ENCODE results near the gene TAS2R20.
"Not testable (repeated sequence)": the region's sequence is repeated elsewhere in the genome, so short reads cannot be mapped to it uniquely, and the experiment has no call there.

The TAS2R20 gene

GRCh38 chr12:10998204-10998603 is at the start of gene TAS2R20:
Gene TAS2R20 (minus strand): TSS chr12:10998304. CDS start chr12:10997875, 429 bp downstream.
- no peaks in the 10 kb centered on the region for H3K4me1 ChIP-seq (ENCODE audit: control insufficient read depth, insufficient read depth, low read length)
- no peak within 1 kb of the TSS for H3K27ac ChIP-seq (ENCODE audit: extremely low read depth, low read depth, low read length)
- H3K36me3 ChIP-seq (ENCODE audit: control insufficient read depth in 2 of 2, insufficient read depth in 1 of 2, low read length in 2 of 2) = peaks cover 0 to 3% of the 10 kb centered on the region in 2 experiments; a peak in 2 of 3 replicates
- CTCF ChIA-PET = no interaction called here
- POLR2A ChIA-PET = no interaction called here
- TF ChIP-seq SP3 (tag by site-specific recombination; IDR thresholded peaks at IDR 0.05) (no peak), IKZF3 (tag by site-specific recombination; IDR thresholded peaks at IDR 0.05) (no peak), ZNF138 (tag by site-specific recombination; IDR thresholded peaks at IDR 0.05; ENCODE audit: borderline replicate concordance) (no peak), GLIS1 (tag by site-specific recombination; IDR thresholded peaks at IDR 0.05) (no peak), ZBTB10 (tag by site-specific recombination; IDR thresholded peaks at IDR 0.05) (no peak), ZNF624 (tag by site-specific recombination; IDR thresholded peaks at IDR 0.05) (no peak), ZBTB49 (tag by site-specific recombination; IDR thresholded peaks at IDR 0.05; ENCODE audit: low read depth) (no peak), ZNF26 (tag by site-specific recombination; IDR thresholded peaks at IDR 0.05) (no peak), RBAK (tag by site-specific recombination; IDR thresholded peaks at IDR 0.05) (no peak), ZNF560 (tag by site-specific recombination; IDR thresholded peaks at IDR 0.05; ENCODE audit: borderline replicate concordance) (no peak), REPIN1 (tag by site-specific recombination; IDR thresholded peaks at IDR 0.05; ENCODE audit: low read depth) (no peak), ZNF350 (tag by site-specific recombination; IDR thresholded peaks at IDR 0.05) (no peak), ZBTB8A (tag by site-specific recombination; IDR thresholded peaks at IDR 0.05) (no peak), YY1 (tag by site-specific recombination; IDR thresholded peaks at IDR 0.05) (no peak), ZNF529 (tag by site-specific recombination; IDR thresholded peaks at IDR 0.05; ENCODE audit: insufficient replicate concordance) (no peak), ZNF426 (tag by site-specific recombination; IDR thresholded peaks at IDR 0.05) (no peak)
- no peak within 1 kb of the TSS for H3K4me3 ChIP-seq (ENCODE audit: low read depth, low read length)
- no peaks in the 10 kb centered on the region for H3K9me3 ChIP-seq (ENCODE audit: control insufficient read depth, insufficient read depth, low read depth, low read length)

- CTCF ChIA-PET; H3K4me3 ChIP-seq (ENCODE audit: low read depth, low read length); H3K9me3 ChIP-seq (ENCODE audit: control insufficient read depth, insufficient read depth, low read depth, low read length); POLR2A ChIA-PET; H3K36me3 ChIP-seq (ENCODE audit: control insufficient read depth in 2 of 2, insufficient read depth in 1 of 2, low read length in 2 of 2); H3K4me1 ChIP-seq (ENCODE audit: control insufficient read depth, insufficient read depth, low read length); H3K27ac ChIP-seq (ENCODE audit: extremely low read depth, low read depth, low read length): not testable (repeated sequence)
- TF ChIP-seq REST (tag by site-specific recombination; IDR thresholded peaks at IDR 0.05) = peak; percentile 45; the same call in 1 of the 2 replicates
Observed at GRCh38 chr12:11041366-11041765, 43.3 kb upstream of the TAS2R20 start.

Measured in HEK293 (cell line).